ENCODE results near the gene PSAP.

PSAP gene

GRCh38 chr10:71824333-71824732 lies 26.7 kb downstream of the PSAP start:
- DNase-seq = no peak

GRCh38 chr10:71823356-71823755 lies 27.7 kb downstream of the PSAP start:
- DNase-seq = no peak

- no peak for DNase-seq
These were observed 28.9 kb downstream of the PSAP start for GRCh38 chr10:71821909-71822763.

GRCh38 chr10:71820966-71821365 lies 30.1 kb downstream of the PSAP start:
- DNase-seq = no peak

- no peak for DNase-seq
These were observed 31.1 kb downstream of the PSAP start for GRCh38 chr10:71819985-71820384.

GRCh38 chr10:71819441-71819861 lies 31.6 kb downstream of the PSAP start:
- no peak for DNase-seq

- no peak for DNase-seq
These were observed 32.3 kb downstream of the PSAP start for GRCh38 chr10:71818674-71819260.

- peak; percentile 91 for DNase-seq
These were observed 33.0 kb downstream of the PSAP start for GRCh38 chr10:71817831-71818655.

- no peak for DNase-seq
These were observed 34.0 kb downstream of the PSAP start for GRCh38 chr10:71816936-71817618.

- no peak for DNase-seq
These were observed 34.6 kb downstream of the PSAP start for GRCh38 chr10:71816421-71816851.

GRCh38 chr10:71815515-71816130 lies 35.4 kb downstream of the PSAP start:
- no peak for DNase-seq

- no peak for DNase-seq
These were observed 36.1 kb downstream of the PSAP start for GRCh38 chr10:71814922-71815411.

- no peak for DNase-seq
These were observed 38.0 kb downstream of the PSAP start for GRCh38 chr10:71812913-71813590.

GRCh38 chr10:71812016-71812912 lies 38.8 kb downstream of the PSAP start:
- DNase-seq = peak; percentile 56

- no peak for DNase-seq
These were observed 39.7 kb downstream of the PSAP start for GRCh38 chr10:71811351-71811750.

- no peak for DNase-seq
These were observed 40.9 kb downstream of the PSAP start for GRCh38 chr10:71810048-71810750.

GRCh38 chr10:71809628-71810027 lies 41.4 kb downstream of the PSAP start:
- no peak for DNase-seq

- DNase-seq = no peak
These were observed 43.2 kb downstream of the PSAP start for GRCh38 chr10:71807557-71808510.

Measured in inflammatory macrophage treated with lipopolysaccharide for 4 hours (primary cell).